ENCODE measurements around the gene PSKH1.

The PSKH1 gene

DNA sequence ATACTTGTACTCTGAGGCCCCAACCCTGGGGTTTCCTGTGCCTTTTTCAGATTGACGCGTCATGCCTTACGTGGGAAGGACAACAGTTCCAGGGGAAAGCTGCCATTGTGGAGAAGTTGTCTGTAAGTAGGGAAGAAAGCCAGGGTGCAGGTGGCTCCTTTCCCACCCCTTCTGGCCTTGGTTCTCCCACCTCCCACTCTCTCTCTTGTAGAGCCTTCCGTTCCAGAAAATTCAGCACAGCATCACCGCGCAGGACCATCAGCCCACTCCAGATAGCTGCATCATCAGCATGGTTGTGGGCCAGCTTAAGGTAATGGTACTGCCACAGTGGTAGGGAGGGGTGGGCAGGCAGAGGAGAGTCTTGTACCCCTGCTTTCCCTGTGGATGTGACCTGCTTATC is 24.8 kb upstream of the PSKH1 start:
- DNase-seq, result no peak

DNA sequence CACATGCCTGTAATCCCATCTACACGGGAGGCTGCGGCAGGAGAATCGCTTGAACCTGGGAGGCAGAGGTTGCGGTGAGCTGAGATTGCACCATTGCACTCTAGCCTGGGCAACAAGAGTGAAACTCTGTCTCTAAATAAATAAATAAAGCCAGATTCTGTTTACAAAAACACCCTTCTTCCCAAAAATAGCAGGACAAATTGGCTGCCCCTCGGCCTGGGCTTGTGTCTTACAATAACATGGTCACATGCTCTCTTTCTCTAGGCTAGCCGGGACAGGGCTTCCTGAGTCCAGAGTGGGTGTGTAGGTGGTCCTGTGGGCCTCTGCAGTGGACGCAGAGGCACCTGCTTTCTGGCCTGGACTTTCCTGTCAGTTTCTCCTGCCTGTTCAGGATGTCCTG is 23.4 kb upstream of the PSKH1 start:
- no peak for DNase-seq

DNA sequence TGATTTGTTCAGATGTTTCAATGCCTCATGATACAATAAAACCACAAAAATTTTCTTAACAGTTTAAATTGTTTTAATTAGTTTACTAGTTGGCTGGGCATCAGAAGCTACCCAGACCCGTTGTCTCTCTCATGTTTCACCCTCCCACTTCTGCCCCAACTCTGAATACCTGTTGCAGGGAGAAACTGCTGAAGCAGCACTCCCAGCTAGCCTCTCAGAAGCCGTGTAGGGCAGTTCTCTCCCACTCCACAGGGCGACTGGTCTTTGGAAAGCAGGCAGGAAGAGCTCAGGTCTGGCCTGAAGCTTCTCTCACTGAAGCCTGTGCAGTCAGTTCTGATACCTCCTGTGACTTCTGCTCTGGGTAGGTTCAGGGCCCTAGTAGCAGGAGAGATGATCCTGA is 21.8 kb upstream of the PSKH1 start:
- no peak for DNase-seq

DNA sequence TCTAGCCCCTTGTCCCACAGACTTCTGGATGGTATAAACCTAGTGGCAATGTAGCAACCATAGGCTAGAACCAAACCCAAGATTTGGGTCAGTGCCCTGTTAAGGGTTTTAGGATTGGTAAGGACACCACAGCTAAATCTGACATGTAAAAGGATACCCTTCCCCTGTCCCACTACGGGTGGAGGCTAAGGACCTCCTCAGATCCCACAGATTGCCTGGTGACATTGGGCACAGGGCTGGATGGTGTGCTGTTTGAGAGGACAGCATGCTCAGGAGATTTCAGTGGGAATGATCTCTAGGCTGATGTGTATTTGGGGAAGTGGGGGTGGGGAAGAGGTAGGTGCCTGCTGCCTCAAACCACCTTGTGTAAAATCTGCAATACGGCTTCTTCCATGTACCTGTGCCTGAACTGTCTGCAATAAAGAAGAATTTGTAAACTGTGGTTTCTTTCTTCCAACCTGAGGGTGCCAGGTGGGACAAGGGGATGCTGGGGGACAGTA is 20.9 kb upstream of the PSKH1 start:
- no peak for DNase-seq

DNA sequence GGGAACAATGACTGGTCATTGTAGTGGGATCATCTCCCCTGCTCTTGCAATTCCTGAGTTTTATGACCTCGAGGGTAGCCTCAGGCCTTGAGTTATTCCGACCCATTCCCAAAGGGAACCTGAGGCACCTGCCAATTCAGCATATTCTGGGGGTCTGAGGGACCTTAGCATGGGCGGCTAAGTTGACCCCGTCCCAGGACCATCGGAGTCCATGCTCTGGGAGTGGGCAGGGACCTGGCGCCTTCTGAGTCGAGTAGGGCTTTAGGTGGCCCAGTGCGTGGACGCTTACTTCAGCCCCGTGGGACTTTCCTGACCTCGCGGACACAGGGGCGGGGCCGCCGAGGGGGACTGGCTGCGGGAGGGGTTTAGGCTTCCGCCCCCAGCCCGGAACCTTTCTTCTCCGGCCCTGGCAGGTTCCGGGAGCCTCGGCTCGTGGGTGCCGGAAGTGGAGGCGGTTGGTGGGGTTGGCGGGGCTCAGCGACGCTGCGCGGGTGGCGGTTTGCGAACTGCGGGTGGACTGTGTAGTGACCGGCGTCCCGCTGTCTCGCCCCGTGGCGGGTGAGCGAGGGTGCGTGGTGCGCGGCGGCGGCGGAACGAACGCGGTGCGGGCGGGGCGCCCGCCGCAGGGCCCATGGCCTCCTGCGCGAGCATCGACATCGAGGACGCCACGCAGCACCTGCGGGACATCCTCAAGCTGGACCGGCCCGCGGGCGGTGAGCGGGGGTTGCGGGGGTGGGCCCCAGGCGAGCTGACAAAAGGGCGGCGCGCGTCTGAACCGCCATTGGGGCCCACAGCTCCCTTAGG is 20.2 kb upstream of the PSKH1 start, which contains the start of gene EDC4:
Gene EDC4, plus strand, starts transcription at position 422 of the 804 bp plus-strand sequence. Its CDS starts 210 bp downstream, at position 632.
- DNase-seq, result peak; percentile 81

DNA sequence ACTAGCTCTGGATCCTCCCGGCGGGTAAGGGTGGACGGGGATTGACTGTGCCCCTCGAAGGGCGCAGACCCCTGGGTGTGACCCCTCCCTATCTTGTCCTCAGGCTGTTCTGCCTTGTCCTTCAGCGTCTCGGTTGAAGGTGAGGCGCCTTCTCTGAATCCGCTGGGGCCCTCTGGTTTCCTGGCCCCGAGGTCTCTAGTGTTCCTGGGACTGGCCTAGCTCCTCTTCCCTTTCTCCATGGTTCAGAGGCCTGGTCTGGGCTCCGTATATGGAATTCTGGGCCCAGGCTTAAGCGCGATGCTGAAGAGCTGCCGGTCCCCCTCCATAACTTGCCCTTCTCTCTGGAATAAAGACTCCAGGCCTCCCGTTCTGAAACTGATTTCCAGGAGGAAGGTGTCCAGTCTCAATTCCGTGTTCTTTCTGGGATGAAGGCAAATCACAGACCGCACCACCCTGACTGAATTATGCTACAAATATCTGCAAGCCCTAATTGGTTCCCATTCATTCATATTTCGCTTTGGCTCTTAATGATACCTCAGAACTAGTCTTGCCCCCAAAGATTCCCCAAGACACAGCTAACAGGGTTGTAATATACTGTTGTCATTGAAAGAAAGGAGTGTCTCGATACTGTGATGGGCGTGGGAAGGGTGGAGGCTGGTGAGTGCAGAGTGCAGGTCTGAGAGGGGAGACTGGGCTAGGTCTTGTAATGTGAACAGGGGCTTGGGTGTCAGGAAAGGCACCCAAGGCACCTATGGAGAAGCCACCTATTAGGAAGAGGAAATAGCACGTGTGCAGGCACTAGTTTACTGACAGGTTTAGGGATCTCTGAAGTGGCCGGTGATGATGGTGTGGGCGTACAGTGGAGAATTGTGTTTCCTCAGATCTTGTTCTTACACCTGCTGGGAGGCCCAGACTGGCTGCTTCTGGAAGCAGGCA is 19.4 kb upstream of the PSKH1 start:
- DNase-seq, result no peak

DNA sequence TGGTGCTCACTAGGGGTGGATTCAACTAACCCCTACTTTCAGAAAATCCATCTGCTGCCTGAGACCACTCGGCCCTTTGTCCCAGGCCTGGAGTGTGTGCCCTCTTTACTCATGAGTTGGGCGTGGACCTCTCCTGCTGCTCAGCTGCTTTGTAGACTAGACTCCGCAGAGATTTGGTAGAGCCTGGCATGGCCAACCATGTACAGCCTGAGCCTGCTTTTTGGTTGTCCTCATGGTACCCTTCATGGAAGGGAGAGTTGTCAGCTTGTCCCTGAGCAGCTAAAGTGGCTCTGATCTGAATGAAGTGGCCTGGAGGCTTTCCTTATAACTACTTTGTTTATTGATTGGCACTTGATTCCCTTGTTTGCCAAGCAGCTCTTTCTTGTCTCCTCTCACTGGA is 18.7 kb upstream of the PSKH1 start:
- DNase-seq, result no peak

DNA sequence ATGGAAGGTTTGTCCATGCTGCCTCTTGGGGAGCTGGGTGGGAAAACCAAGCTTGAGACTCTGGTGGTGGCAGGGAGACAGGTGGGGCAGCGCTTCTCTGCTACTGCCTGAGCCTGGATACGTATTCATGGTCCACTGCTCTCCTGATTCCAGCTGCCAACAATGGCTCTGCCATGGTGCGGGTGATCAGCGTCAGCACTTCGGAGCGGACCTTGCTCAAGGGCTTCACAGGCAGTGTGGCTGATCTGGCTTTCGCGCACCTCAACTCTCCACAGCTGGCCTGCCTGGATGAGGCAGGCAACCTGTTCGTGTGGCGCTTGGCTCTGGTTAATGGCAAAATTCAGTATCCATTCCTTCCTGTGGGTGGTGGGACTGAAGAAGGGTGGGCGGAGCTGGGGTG is 16.0 kb upstream of the PSKH1 start:
- no peak for DNase-seq

DNA sequence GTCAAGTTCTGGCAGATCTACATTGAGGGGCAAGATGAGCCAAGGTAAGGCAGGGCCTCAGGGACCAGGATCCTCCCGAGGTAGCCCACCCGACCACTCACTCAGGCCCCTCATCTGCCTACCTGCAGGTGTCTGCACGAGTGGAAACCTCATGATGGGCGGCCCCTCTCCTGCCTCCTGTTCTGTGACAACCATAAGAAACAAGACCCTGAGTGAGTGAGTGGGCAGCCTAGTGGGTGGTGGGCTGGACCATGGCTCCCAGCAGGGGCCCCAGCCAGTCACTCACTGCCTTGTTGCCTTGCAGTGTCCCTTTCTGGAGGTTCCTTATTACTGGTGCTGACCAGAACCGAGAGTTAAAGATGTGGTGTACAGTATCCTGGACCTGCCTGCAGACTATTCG is 14.8 kb upstream of the PSKH1 start:
- DNase-seq, result no peak

DNA sequence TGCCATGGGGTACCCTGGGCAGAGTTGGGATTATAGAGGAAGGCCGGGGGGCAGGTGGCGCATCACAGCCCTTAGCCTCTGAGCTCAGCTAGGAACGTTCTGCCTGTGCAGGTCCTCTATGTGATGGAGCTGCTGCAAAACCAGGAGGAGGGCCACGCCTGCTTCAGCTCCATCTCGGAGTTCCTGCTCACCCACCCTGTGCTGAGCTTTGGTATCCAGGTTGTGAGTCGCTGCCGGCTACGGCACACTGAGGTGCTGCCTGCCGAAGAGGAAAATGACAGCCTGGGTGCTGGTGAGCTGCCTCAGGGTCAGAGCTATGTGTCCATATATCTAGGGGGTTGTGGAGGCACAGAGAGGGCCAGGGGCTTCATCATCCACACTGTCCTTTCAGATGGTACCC is 14.2 kb upstream of the PSKH1 start:
- DNase-seq, result no peak

DNA sequence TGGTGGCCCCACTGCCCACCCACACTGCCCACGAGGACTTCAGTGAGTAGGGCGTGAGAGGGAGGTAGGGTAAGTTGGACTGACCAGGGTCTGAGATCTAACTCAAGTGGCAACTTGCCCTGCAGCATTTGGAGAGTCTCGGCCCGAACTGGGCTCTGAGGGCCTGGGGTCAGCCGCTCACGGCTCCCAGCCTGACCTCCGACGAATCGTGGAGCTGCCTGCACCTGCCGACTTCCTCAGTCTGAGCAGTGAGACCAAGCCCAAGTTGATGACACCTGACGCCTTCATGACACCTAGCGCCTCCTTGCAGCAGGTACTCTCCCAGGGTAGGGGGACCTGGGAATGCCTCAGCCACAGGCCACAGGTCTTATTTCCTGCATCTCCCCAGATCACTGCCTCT is 13.6 kb upstream of the PSKH1 start:
- no peak for DNase-seq

DNA sequence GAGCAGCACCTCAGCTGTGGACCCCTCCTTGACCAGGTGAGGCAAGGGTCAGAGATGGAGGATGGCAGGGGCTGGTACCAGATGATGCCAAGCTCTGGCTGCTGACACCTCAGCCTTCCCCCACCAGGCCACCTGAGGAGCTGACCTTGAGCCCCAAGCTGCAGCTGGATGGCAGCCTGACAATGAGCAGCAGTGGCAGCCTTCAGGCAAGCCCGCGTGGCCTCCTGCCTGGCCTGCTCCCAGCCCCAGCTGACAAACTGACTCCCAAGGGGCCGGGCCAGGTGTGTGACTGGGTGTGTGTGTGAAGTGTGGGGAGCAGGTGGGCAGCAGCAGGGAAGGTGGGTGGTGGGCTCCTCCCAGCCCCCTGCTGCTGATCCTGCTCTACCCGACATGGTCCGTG is 13.1 kb upstream of the PSKH1 start:
- no peak for DNase-seq

DNA sequence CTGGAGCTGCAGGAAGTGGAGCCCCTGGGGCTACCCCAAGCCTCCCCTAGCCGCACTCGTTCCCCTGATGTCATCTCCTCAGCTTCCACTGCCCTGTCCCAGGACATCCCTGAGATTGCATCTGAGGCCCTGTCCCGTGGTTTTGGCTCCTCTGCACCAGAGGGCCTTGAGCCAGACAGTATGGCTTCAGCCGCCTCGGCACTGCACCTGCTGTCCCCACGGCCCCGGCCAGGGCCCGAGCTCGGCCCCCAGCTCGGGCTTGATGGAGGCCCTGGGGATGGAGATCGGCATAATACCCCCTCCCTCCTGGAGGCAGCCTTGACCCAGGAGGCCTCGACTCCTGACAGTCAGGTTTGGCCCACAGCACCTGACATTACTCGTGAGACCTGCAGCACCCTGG is 12.5 kb upstream of the PSKH1 start:
- no peak for DNase-seq

DNA sequence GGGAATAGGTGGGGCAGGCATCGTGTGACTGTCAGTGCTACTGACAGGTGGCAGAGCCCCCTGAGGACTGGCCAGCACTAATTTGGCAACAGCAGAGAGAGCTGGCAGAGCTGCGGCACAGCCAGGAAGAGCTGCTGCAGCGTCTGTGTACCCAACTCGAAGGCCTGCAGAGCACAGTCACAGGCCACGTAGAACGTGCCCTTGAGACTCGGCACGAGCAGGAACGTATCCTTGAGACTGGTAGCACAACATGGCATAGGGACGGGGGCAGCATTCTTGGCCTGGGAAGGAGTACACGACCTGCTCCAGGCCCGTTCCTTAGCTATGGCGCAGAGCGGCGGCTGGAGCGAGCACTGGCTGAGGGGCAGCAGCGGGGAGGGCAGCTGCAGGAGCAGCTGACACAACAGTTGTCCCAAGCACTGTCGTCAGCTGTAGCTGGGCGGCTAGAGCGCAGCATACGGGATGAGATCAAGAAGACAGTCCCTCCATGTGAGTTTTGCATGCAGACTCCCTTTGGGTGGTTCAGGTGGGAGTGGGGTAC is 11.4 kb upstream of the PSKH1 start:
- no peak for DNase-seq

DNA sequence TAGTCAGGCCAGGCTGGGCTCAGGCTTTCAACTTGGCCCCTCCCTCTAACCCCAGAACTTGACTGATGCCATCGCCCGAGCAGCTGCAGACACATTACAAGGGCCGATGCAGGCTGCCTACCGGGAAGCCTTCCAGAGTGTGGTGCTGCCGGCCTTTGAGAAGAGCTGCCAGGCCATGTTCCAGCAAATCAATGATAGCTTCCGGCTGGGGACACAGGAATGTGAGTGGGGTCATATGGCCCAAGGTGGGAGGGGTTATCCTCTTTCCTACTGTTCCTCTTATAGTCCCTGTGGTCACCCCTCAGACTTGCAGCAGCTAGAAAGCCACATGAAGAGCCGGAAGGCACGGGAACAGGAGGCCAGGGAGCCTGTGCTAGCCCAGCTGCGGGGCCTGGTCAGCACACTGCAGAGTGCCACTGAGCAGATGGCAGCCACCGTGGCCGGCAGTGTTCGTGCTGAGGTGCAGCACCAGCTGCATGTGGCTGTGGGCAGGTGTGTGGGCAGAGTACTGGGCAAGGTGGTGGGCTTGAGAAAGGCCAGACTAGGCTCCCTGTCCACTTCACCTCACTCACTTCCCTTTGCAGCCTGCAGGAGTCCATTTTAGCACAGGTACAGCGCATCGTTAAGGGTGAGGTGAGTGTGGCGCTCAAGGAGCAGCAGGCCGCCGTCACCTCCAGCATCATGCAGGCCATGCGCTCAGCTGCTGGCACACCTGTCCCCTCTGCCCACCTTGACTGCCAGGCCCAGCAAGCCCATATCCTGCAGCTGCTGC is 10.5 kb upstream of the PSKH1 start:
- DNase-seq, result no peak

DNA sequence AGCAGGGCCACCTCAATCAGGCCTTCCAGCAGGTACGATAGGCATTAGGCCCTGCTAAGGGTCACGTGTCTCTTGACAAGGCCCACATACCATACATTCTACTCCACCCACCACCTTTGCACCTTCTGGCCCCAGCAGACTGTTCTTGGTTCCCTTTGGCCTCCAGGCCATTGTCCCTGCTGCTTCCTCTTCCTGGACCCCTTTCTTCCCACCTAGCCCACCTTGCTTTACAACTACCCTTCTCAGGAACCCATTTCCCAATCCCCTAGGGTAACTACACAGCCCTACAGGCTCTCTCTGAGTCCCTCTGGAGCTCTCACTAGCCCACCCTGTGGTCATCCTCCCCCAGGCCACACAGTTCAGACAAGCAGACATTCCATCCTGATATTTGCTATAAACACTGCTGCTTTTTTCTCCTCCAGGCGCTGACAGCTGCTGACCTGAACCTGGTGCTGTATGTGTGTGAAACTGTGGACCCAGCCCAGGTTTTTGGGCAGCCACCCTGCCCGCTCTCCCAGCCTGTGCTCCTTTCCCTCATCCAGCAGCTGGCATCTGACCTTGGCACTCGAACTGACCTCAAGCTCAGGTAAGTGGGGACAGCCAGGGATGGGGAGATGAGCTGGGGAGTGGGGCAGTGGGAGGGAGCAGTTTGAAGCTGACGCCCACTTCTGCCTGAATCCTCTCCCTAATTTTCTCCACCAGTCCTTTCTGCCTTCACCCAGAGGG is 9.7 kb upstream of the PSKH1 start:
- no peak for DNase-seq

DNA sequence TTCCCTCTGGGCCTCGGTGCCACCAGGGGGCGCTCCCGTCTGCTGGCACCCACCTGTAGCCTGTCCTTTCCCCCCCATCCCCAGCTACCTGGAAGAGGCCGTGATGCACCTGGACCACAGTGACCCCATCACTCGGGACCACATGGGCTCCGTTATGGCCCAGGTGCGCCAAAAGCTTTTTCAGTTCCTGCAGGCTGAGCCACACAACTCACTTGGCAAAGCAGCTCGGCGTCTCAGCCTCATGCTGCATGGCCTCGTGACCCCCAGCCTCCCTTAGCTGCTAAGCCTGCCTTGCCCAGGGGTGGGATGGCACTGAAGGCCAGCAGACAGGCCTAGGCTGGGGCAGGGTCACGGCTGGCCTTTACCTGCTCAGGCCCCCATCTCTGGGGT is 9.2 kb upstream of the PSKH1 start:
- peak; percentile 63 for DNase-seq

DNA sequence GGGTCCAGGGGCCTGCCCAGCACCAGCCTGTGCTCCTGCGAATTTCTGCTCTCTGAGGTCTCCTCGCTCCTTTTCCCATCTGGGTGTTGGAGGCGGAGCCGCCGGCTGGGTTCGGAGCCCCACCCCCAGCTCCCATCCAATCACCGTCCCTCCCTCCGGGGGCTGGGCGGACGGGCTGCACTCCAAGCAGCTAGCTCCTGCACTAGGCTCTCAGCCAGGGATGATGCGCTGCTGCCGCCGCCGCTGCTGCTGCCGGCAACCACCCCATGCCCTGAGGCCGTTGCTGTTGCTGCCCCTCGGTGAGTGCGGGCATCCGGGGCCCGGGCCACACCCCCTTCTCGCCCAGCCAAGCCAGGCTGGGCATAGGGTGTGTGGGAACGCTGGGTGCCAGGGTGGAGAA is 8.4 kb upstream of the PSKH1 start, which contains the start of gene NRN1L:
Gene NRN1L, plus strand, starts transcription at position 202 of the 400 bp plus-strand sequence. Its CDS starts 19 bp downstream, at position 221.
- no peak for DNase-seq

DNA sequence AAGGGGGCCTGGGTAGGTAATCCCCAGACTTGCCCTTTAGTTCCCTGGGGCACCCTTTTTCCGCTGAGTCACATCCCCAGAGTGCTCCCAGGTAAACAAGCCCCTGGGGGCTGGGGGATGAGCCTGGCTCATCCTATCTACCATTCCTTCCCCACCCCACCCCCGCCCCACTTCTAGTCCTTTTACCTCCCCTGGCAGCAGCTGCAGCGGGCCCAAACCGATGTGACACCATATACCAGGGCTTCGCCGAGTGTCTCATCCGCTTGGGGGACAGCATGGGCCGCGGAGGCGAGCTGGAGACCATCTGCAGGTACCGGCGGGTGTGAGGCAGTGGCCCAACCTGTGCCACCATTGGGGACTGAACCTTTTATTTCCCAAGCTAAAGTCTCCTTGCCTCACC is 7.5 kb upstream of the PSKH1 start:
- no peak for DNase-seq

DNA sequence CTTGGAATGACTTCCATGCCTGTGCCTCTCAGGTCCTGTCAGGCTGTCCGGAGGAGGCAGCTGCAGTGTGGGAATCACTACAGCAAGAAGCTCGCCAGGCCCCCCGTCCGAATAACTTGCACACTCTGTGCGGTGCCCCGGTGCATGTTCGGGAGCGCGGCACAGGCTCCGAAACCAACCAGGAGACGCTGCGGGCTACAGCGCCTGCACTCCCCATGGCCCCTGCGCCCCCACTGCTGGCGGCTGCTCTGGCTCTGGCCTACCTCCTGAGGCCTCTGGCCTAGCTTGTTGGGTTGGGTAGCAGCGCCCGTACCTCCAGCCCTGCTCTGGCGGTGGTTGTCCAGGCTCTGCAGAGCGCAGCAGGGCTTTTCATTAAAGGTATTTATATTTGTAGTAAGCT is 7.1 kb upstream of the PSKH1 start:
- DNase-seq, result no peak

DNA sequence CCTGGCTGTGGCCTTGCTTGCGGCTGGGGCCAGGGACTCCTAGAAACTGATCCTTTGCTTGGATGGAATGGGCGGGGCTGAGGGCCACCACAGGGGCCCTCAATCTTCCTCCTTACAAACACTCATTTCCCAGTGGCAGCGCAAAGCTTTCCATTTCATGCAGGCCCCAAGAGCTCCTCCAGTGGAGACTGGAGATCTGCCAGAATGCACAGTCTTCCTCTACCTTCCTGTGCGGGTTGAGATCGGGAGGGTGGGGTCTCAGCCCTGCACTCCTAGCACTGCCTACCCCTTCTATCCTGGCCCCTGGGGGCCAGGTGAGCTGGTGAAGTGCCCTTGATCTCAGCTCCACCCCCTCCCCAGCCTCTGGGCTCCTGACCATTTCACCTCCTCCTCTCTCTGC is 6.7 kb upstream of the PSKH1 start:
- no peak for DNase-seq

DNA sequence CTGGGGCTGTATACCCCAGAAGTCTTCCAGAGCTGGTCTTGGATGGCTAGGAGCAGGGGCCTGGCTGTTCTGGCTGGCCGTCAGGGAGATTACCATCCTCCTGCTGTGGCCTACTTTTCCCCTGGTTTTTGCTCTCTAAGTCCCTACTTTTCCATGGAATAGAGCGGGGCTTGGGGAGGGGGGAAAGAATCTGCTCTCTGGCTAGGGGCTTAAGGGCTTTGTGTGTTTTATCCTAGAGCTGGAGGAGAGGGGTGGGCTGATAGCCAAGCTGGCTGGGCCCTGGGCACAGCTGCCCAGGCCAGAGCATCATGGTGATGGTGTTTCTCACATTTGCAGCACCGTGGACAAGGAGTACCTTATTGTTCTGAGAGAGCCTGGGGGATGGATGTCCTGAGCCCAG is 4.7 kb upstream of the PSKH1 start:
- DNase-seq, result no peak
